ENCODE results near the gene AKR1B1. TPM values are rescaled to one million over a fixed set of nuclear protein-coding genes. Genes with fewer than 3 reads are reported as not detected.

Gene AKR1B1
- total RNA-seq, 1 experiment from 2014 or later = 166 TPM

- no CpG with 5 or more reads among the region's 4 CpGs for WGBS (ENCODE audit: extremely low coverage, insufficient read length, low lambda C conversion rate)
- H3K23me2 ChIP-seq (ENCODE audit: insufficient read length, low read depth, low read length, poor library complexity, severe bottlenecking) = no peaks in the 10 kb centered on the region
- Mint-ChIP-seq H3K27me3 (ENCODE audit: low read depth) (peaks cover 5% of the 10 kb centered on the region), H3K9me3 (no peaks in the 10 kb centered on the region), H3K36me3 (ENCODE audit: insufficient read depth in 1 of 3, low read depth in 3 of 3) (no peaks in the 10 kb centered on the region), H3K27ac (no peak overlapping the region), H3K4me1 (peaks cover 8 to 11% of the 10 kb centered on the region in 2 experiments; a peak in 3 of 4 replicates), H3K4me3 (no peak overlapping the region)
- H3K4me1 ChIP-seq (ENCODE audit: insufficient read depth, low read length) = no peaks in the 10 kb centered on the region
- H2AFZ ChIP-seq (ENCODE audit: low read length) = no peak overlapping the region
- H3K79me1 ChIP-seq (ENCODE audit: insufficient read depth, low read depth, low read length, poor library complexity, severe bottlenecking) = no peaks in the 10 kb centered on the region
- no peak overlapping the region for H3K4me2 ChIP-seq (ENCODE audit: insufficient read depth, insufficient read length, low read length)
- no peak overlapping the region for H3K23ac ChIP-seq (ENCODE audit: insufficient read length, low read depth, low read length)
- DNase-seq = no peak
- H4K91ac ChIP-seq (ENCODE audit: insufficient read length, low read depth, low read length) = no peak overlapping the region
- no peak overlapping the region for H3K27ac ChIP-seq (ENCODE audit: insufficient read length, low read depth, low read length)
- H2BK12ac ChIP-seq (ENCODE audit: insufficient read length, low read depth, low read length) = no peak overlapping the region
- H3T11ph ChIP-seq (ENCODE audit: low read length) = no peak overlapping the region
- no peak overlapping the region for H3K4ac ChIP-seq (ENCODE audit: low read depth, low read length)
- no peak overlapping the region for H3K56ac ChIP-seq (ENCODE audit: insufficient read length, low read depth, low read length)
- no peak overlapping the region for H2BK120ac ChIP-seq (ENCODE audit: low read depth, low read length, poor library complexity, severe bottlenecking)
- H4K8ac ChIP-seq (replicated peaks; ENCODE audit: insufficient read length, low read depth, low read length) = no peak overlapping the region
- H3K18ac ChIP-seq (ENCODE audit: insufficient read length, low read depth, low read length) = no peak overlapping the region
- H3K27me3 ChIP-seq (ENCODE audit: insufficient read depth, low read length) = no peaks in the 10 kb centered on the region
- TF ChIP-seq CTCF (conservative IDR thresholded peaks at IDR 0.05) = no peak
- H2BK15ac ChIP-seq (ENCODE audit: low read depth, low read length) = no peak overlapping the region
- no peaks in the 10 kb centered on the region for H3K9me3 ChIP-seq (ENCODE audit: control insufficient read depth, low read depth, low read length)
- no peak overlapping the region for H3K14ac ChIP-seq (ENCODE audit: insufficient read depth, low read length)
- no peaks in the 10 kb centered on the region for H3K79me2 ChIP-seq (ENCODE audit: insufficient read depth, low read length)
- no peaks in the 10 kb centered on the region for H4K20me1 ChIP-seq (ENCODE audit: control insufficient read depth, insufficient read depth, insufficient read length)
- H2AK5ac ChIP-seq (ENCODE audit: insufficient read length, low read length) = no peak overlapping the region
- no peak overlapping the region for H2BK20ac ChIP-seq (ENCODE audit: low read depth, low read length, poor library complexity, severe bottlenecking)
- H2BK5ac ChIP-seq (ENCODE audit: insufficient read length, low read length) = no peak overlapping the region
- no peak overlapping the region for H4K5ac ChIP-seq (ENCODE audit: insufficient read length, low read depth, low read length)
- H3K9ac ChIP-seq (ENCODE audit: extremely low read depth, insufficient read length, low read length) = no peak overlapping the region
Measured at GRCh38 chr7:134422638-134423037, 36.3 kb downstream of the AKR1B1 start.

All from H9 (cell line).